Erythroblast (primary cell): ENCODE measurements around the gene XYLT1.

Experiments used
- GATA1 ChIP-seq: IDR thresholded peaks from 2 replicates; pipeline ENCODE4 v1.6.1; 2011; ENCODE audit warnings: low read depth, mild to moderate bottlenecking, control low read depth, low read length, moderate library complexity
- POLR2A ChIP-seq: IDR thresholded peaks from 2 replicates; pipeline ENCODE4 v1.6.1; 2011; ENCODE audit warnings: mild to moderate bottlenecking, low read length

GRCh38 chr16:17488506-17488905 lies 17.7 kb upstream of the XYLT1 start:
- no peak for TF ChIP-seq POLR2A
- TF ChIP-seq GATA1 = no peak
